B cell (primary cell): ENCODE results near the gene NSUN5. TPM values are rescaled to one million over a fixed set of nuclear protein-coding genes. Genes with fewer than 3 reads are reported as not detected.

Experiments
- ATAC-seq: fragments of 200-7000 bp; cut with Tn5 transposase; one replicate; pipeline ENCODE4 v1.10.0; 2021; ENCODE audit warnings: low read depth, mild to moderate bottlenecking, moderate number of reproducible peaks, moderate library complexity
- CTCF ChIA-PET: fragments of 350-600 bp; sonication (Branson Sonifier 250); formaldehyde crosslinking; loops from one replicate; lab custom pipeline; 2021; ENCODE audit warnings: antibody characterized with exemption, inconsistent platforms; lab: Charles Lee
- POLR2A ChIA-PET: fragments of 350-600 bp; sonication (Branson Sonifier 250); formaldehyde crosslinking; loops from one replicate; lab custom pipeline; 2021; ENCODE audit warnings: antibody characterized with exemption; lab: Charles Lee
- DNase-seq: peaks from one replicate; pipeline ENCODE4 v3.0.0; 2013
- H2AFZ ChIP-seq: 2 replicates; pipeline ENCODE4 v1.6.1; 2012; ENCODE audit warnings: mild to moderate bottlenecking, low read depth, low read length; ENCODE audit not compliant: insufficient read depth, poor library complexity, severe bottlenecking
- H3K27ac ChIP-seq, 2 donors: 1 replicate in 1 of 2; 2 replicates in 1 of 2; pipeline ENCODE4 v1.5.1; 2012 to 2013; ENCODE audit warnings: low read length in 2 of 2, mild to moderate bottlenecking in 2 of 2, moderate library complexity in 1 of 2
- H3K27me3 ChIP-seq, 4 experiments: fragments of 200-600 bp in 1 of 4; sonication (generic) in 1 of 4; replicated peaks in 1 of 4; 1 replicate in 2 of 4; 2 replicates in 2 of 4; pipeline versions ENCODE4 v1.6.1 to v1.7.0; 2013 to 2016; ENCODE audit warnings: low read length in 3 of 4, mild to moderate bottlenecking in 2 of 4, mixed read lengths in 1 of 4, moderate library complexity in 1 of 4; ENCODE audit not compliant: insufficient read depth in 4 of 4, control insufficient read depth in 3 of 4; ENCODE audit errors: control extremely low read depth in 1 of 4
- H3K36me3 ChIP-seq, 2 experiments: replicated peaks in 1 of 2; 1 replicate in 1 of 2; 2 replicates in 1 of 2; pipeline versions ENCODE4 v1.6.1 to v1.7.1; 2013; ENCODE audit warnings: low read length in 1 of 2; ENCODE audit not compliant: insufficient read depth in 2 of 2, control insufficient read depth in 1 of 2; ENCODE audit errors: control extremely low read depth in 1 of 2, extremely low read depth in 1 of 2
- H3K4me1 ChIP-seq, 2 donors: fragments of 200-600 bp in 1 of 2; sonication (generic) in 1 of 2; 1 replicate in 1 of 2; 2 replicates in 1 of 2; pipeline versions ENCODE4 v1.5.1 to v1.6.1; 2013 to 2017; ENCODE audit warnings: low read length in 2 of 2; ENCODE audit not compliant: control insufficient read depth in 2 of 2, insufficient read depth in 2 of 2
- H3K4me2 ChIP-seq: replicated peaks from 2 replicates; pipeline ENCODE3; 2012; ENCODE audit warnings: mild to moderate bottlenecking, low read depth, low read length; ENCODE audit not compliant: poor library complexity, severe bottlenecking
- H3K4me3 ChIP-seq, 5 experiments: fragments of 200-600 bp in 1 of 5; sonication (generic) in 1 of 5; 1 replicate in 3 of 5; 2 replicates in 2 of 5; pipeline versions ENCODE4 v1.5.1 to v1.7.0; 2011 to 2016; ENCODE audit warnings: low read length in 4 of 5, mild to moderate bottlenecking in 4 of 5, low read depth in 2 of 5, control low read depth in 1 of 5, moderate library complexity in 1 of 5; ENCODE audit not compliant: insufficient read depth in 1 of 5; ENCODE audit errors: control extremely low read depth in 1 of 5, extremely low read depth in 1 of 5
- H3K79me2 ChIP-seq: fragments of 200-600 bp; sonication (generic); one replicate; pipeline ENCODE4 v1.6.0; 2016; ENCODE audit warnings: low read length; ENCODE audit not compliant: control insufficient read depth, insufficient read depth
- H3K9ac ChIP-seq: fragments of 200-600 bp; sonication (generic); 2 replicates; pipeline ENCODE4 v1.6.1; 2017; ENCODE audit warnings: mild to moderate bottlenecking, low read length, moderate library complexity
- H3K9me3 ChIP-seq, 3 donors: one replicate each; pipeline versions ENCODE4 v1.6.1 to v1.7.1; 2013; ENCODE audit warnings: low read length in 2 of 3; ENCODE audit not compliant: control insufficient read depth in 2 of 3, insufficient read depth in 1 of 3; ENCODE audit errors: control extremely low read depth in 1 of 3
- H4K20me1 ChIP-seq: 2 replicates; pipeline ENCODE4 v1.6.0; 2012; ENCODE audit warnings: mild to moderate bottlenecking, low read length; ENCODE audit not compliant: insufficient read depth, control insufficient read depth, poor library complexity, severe bottlenecking
- H3K27ac Mint-ChIP-seq: one replicate; pipeline ENCODE4 v1.8.0; 2021; ENCODE audit warnings: mixed read lengths
- H3K27me3 Mint-ChIP-seq: one replicate; pipeline ENCODE4 v1.8.0; 2021; ENCODE audit warnings: mixed read lengths
- H3K4me1 Mint-ChIP-seq: one replicate; pipeline ENCODE4 v1.8.0; 2021; ENCODE audit warnings: mixed read lengths
- H3K4me3 Mint-ChIP-seq: one replicate; pipeline ENCODE4 v1.8.0; 2021; ENCODE audit warnings: mixed read lengths
- H3K9me3 Mint-ChIP-seq: one replicate; pipeline ENCODE4 v1.8.0; 2022; ENCODE audit warnings: mixed read lengths; ENCODE audit not compliant: insufficient read depth
- CTCF ChIP-seq: fragments of 200-600 bp; IDR thresholded peaks from one replicate; pipeline ENCODE4 v1.8.0; 2022; ENCODE audit warnings: antibody characterized with exemption, mild to moderate bottlenecking
- EZH2 ChIP-seq: IDR thresholded peaks from 2 replicates; pipeline ENCODE4 v1.6.1; 2012; ENCODE audit warnings: borderline replicate concordance, low read depth, mild to moderate bottlenecking, moderate library complexity, low read length; ENCODE audit not compliant: insufficient read depth, poor library complexity, severe bottlenecking
- whole genome bisulfite sequencing: methylation state at CpG from one replicate; pipeline ENCODE4 v1.1.5; 2013; ENCODE audit warnings: missing lambda C conversion rate; ENCODE audit not compliant: insufficient coverage; 5-methylcytosine and 5-hydroxymethylcytosine counted together
- intact Hi-C: fragments of 100-400 bp; cut with micrococcal nuclease; formaldehyde crosslinking; loops from one replicate; pipeline ENCODE4 v1.10.0; 2022
- polyA plus RNA-seq: library from polyadenylated mRNA; depleted of rRNA; stranded (reverse); fragments of >200 nt; gene quantifications from 2 replicates; pipeline ENCODE4 v1.2.3, GENCODE V29; 2012
- total RNA-seq, 2 donors: library from RNA; stranded (reverse); fragments of 120-200 nt in 1 of 2; gene quantifications; 1 replicate in 1 of 2; 2 replicates in 1 of 2; pipeline versions ENCODE4 v1.2.3 to v1.2.4, GENCODE V29; 2013 to 2022

The NSUN5 gene
- total and polyA plus RNA-seq, 2 donors (not counting 1 experiment from before 2014, with no cell fraction given) = 67.1 to 98.0 TPM

GRCh38 chr7:73308074-73308664 is 457 bp downstream of the NSUN5 start:
- H3K4me2 ChIP-seq = peak overlapping the region; percentile 73
- H3K4me1 ChIP-seq = peaks cover 14 to 19% of the 10 kb centered on the region in 2 donors
- TF ChIP-seq CTCF = no peak
- TF ChIP-seq EZH2 = no peak
- peaks cover 34% of the 10 kb centered on the region for H3K4me1 Mint-ChIP-seq
- 19% methylated on average over 38 of the region's 43 CpGs for WGBS
- peak overlapping the region; percentile 99 for H3K27ac Mint-ChIP-seq
- peak overlapping the region; percentile 71 to 80 (median 73) for H3K4me3 ChIP-seq
- H4K20me1 ChIP-seq = peaks cover 23% of the 10 kb centered on the region
- DNase-seq (no peak), ATAC-seq (peak; percentile 42)
- peak overlapping the region; percentile 99 for H3K4me3 Mint-ChIP-seq
- POLR2A ChIA-PET = no interaction called here
- peaks cover 27% of the 10 kb centered on the region for H3K79me2 ChIP-seq
- H3K36me3 ChIP-seq = peaks cover 0 to 34% of the 10 kb centered on the region in 2 experiments
- H3K27ac ChIP-seq = peak overlapping the region in 1 of 2 donors; percentile 48
- intact Hi-C loops = no loop called here
- H3K27me3 ChIP-seq = no peaks in the 10 kb centered on the region
- CTCF ChIA-PET = no interaction called here
- H2AFZ ChIP-seq = peak overlapping the region; percentile 74
- H3K9me3 ChIP-seq = peaks cover 0 to 4% (median 0%) of the 10 kb centered on the region in 3 donors
- H3K27me3 Mint-ChIP-seq = no peaks in the 10 kb centered on the region
- no peaks in the 10 kb centered on the region for H3K9me3 Mint-ChIP-seq
- H3K9ac ChIP-seq = peak overlapping the region; percentile 73

DNA sequence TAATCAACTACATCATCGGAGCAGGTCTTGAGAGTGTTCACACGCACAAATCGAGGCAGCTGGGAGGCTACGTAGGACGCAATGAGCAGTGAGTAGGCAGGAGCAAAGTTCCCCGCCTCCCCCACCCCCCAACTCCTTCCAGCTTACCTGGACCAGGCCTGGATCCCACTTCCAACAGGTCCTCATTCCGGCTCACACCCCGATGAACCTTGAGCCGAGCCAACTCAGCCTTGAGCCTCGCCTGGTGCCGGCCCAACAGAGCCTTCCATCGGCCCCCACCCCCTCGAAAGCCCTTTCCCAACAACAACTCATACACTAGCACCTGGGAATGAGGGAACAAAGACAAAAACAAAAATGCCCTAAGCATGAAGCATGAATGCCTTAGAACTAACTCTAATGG is 1.2 kb downstream of the NSUN5 start:
- Histone ChIP-seq H3K4me2 (peak overlapping the region; percentile 73), H3K4me1 (peaks cover 14 to 19% of the 10 kb centered on the region in 2 donors), H4K20me1 (peaks cover 23% of the 10 kb centered on the region), H3K4me3 (peak overlapping the region in 3 of 5 experiments; percentile 71 to 80 (median 73)), H3K36me3 (peaks cover 0 to 36% of the 10 kb centered on the region in 2 experiments), H3K9me3 (peaks cover 0 to 4% (median 0%) of the 10 kb centered on the region in 3 donors), H3K27me3 (no peaks in the 10 kb centered on the region), H3K9ac (peak overlapping the region; percentile 73), H2AFZ (no peak overlapping the region), H3K79me2 (peaks cover 27% of the 10 kb centered on the region), H3K27ac (no peak overlapping the region)
- intact Hi-C loops = no loop called here
- 97% methylated on average over 11 of the region's 13 CpGs for WGBS
- CTCF ChIA-PET = no interaction called here
- ATAC-seq = no peak
- no peaks in the 10 kb centered on the region for H3K9me3 Mint-ChIP-seq
- POLR2A ChIA-PET = no interaction called here
- H3K4me3 Mint-ChIP-seq = peak overlapping the region; percentile 99
- H3K27ac Mint-ChIP-seq = peak overlapping the region; percentile 99
- TF ChIP-seq CTCF = no peak
- TF ChIP-seq EZH2 = no peak
- DNase-seq = no peak
- no peaks in the 10 kb centered on the region for H3K27me3 Mint-ChIP-seq
- H3K4me1 Mint-ChIP-seq = peaks cover 34% of the 10 kb centered on the region
